CD14-positive monocyte (primary cell): Measurements from ENCODE around the gene TMEM271. TPM values are rescaled to one million over a fixed set of nuclear protein-coding genes. Genes with fewer than 3 reads are reported as not detected.

Experiments
- DNase-seq, 3 donors: peaks; one replicate each; pipeline ENCODE4 v3.0.0-alpha.2; 2011 to 2022
- H2AFZ ChIP-seq: 2 replicates; pipeline ENCODE4 v1.6.0; 2012; ENCODE audit warnings: mild to moderate bottlenecking, low read depth, low read length, inconsistent platforms; ENCODE audit not compliant: insufficient read depth, poor library complexity, severe bottlenecking
- H3K27ac ChIP-seq, 2 donors: 1 replicate in 1 of 2; 2 replicates in 1 of 2; pipeline ENCODE4 v1.5.1; 2012 to 2013; ENCODE audit warnings: low read length in 2 of 2, control low read depth in 1 of 2, inconsistent platforms in 1 of 2, low read depth in 1 of 2, mild to moderate bottlenecking in 1 of 2
- H3K27me3 ChIP-seq, 2 donors: one replicate each; pipeline versions ENCODE4 v1.6.0 to v1.6.1; 2011 to 2013; ENCODE audit warnings: low read length in 2 of 2; ENCODE audit not compliant: control insufficient read depth in 2 of 2, insufficient read depth in 2 of 2
- H3K36me3 ChIP-seq, 2 donors: replicated peaks in 1 of 2; 1 replicate in 1 of 2; 2 replicates in 1 of 2; pipeline versions ENCODE4 v1.5.1 to v1.6.1; 2012 to 2013; ENCODE audit warnings: low read length in 2 of 2, control low read depth in 1 of 2, inconsistent platforms in 1 of 2, mild to moderate bottlenecking in 1 of 2; ENCODE audit not compliant: insufficient read depth in 2 of 2, control insufficient read depth in 1 of 2
- H3K4me1 ChIP-seq, 2 donors: 1 replicate in 1 of 2; 2 replicates in 1 of 2; pipeline versions ENCODE4 v1.5.1 to v1.6.1; 2012 to 2013; ENCODE audit warnings: low read length in 2 of 2, control low read depth in 1 of 2, inconsistent platforms in 1 of 2, mild to moderate bottlenecking in 1 of 2, moderate library complexity in 1 of 2; ENCODE audit not compliant: insufficient read depth in 2 of 2, control insufficient read depth in 1 of 2
- H3K4me2 ChIP-seq: replicated peaks from 2 replicates; pipeline ENCODE3; 2012; ENCODE audit warnings: low read length, moderate library complexity, mild to moderate bottlenecking; ENCODE audit not compliant: poor library complexity, severe bottlenecking; ENCODE audit errors: extremely low read depth
- H3K4me3 ChIP-seq, 3 experiments: fragments of 200-600 bp in 1 of 3; sonication (generic) in 1 of 3; replicated peaks in 1 of 3; 1 replicate in 2 of 3; 2 replicates in 1 of 3; pipeline ENCODE4 v1.5.1; 2011 to 2013; ENCODE audit warnings: low read length in 3 of 3, mild to moderate bottlenecking in 3 of 3, control low read depth in 2 of 3, low read depth in 2 of 3, inconsistent platforms in 1 of 3, moderate library complexity in 1 of 3
- H3K79me2 ChIP-seq: 2 replicates; pipeline ENCODE4 v1.6.0; 2012; ENCODE audit warnings: mild to moderate bottlenecking, control low read depth, inconsistent platforms, low read length, moderate library complexity; ENCODE audit not compliant: insufficient read depth
- H3K9ac ChIP-seq: 2 replicates; pipeline ENCODE4 v1.6.0; 2017; ENCODE audit warnings: low read length, mild to moderate bottlenecking; ENCODE audit not compliant: insufficient read depth, poor library complexity, severe bottlenecking
- H3K9me3 ChIP-seq, 2 donors: replicated peaks in 1 of 2; 1 replicate in 1 of 2; 2 replicates in 1 of 2; pipeline versions ENCODE4 v1.5.1 to v1.6.1; 2012 to 2013; ENCODE audit warnings: low read length in 2 of 2, control low read depth in 1 of 2; ENCODE audit not compliant: control insufficient read depth in 1 of 2, insufficient read depth in 1 of 2
- H4K20me1 ChIP-seq: 2 replicates; pipeline ENCODE4 v1.6.0; 2012; ENCODE audit warnings: mild to moderate bottlenecking, low read length, control low read depth, moderate library complexity; ENCODE audit not compliant: insufficient read depth
- H3K27ac Mint-ChIP-seq, 7 donors: one replicate each; pipeline ENCODE4 v1.8.0; 2020; ENCODE audit warnings: mild to moderate bottlenecking in 7 of 7, mixed read lengths in 7 of 7, moderate library complexity in 6 of 7, inconsistent platforms in 2 of 7
- H3K27me3 Mint-ChIP-seq, 3 donors: one replicate each; pipeline ENCODE4 v1.8.0; 2021 to 2022; ENCODE audit warnings: low read depth in 3 of 3, mild to moderate bottlenecking in 3 of 3, mixed read lengths in 3 of 3, moderate library complexity in 3 of 3, inconsistent platforms in 1 of 3
- H3K36me3 Mint-ChIP-seq, 2 donors: one replicate each; pipeline ENCODE4 v1.8.0; 2020; ENCODE audit warnings: mixed read lengths in 2 of 2, inconsistent platforms in 1 of 2, mild to moderate bottlenecking in 1 of 2
- H3K4me1 Mint-ChIP-seq: one replicate; pipeline ENCODE4 v1.8.0; 2020; ENCODE audit warnings: mild to moderate bottlenecking, mixed read lengths
- H3K4me3 Mint-ChIP-seq, 2 donors: one replicate each; pipeline ENCODE4 v1.8.0; 2020; ENCODE audit warnings: mild to moderate bottlenecking in 2 of 2, mixed read lengths in 2 of 2, moderate library complexity in 1 of 2
- H3K9me3 Mint-ChIP-seq, 7 donors: one replicate each; pipeline ENCODE4 v1.8.0; 2020 to 2022; ENCODE audit warnings: mixed read lengths in 7 of 7, mild to moderate bottlenecking in 6 of 7, moderate library complexity in 6 of 7, inconsistent platforms in 2 of 7
- WGBS: methylation state at CpG from one replicate; pipeline ENCODE4 v1.1.5; 2013; ENCODE audit warnings: missing lambda C conversion rate; ENCODE audit not compliant: insufficient coverage; 5-methylcytosine and 5-hydroxymethylcytosine counted together
- intact Hi-C, 2 donors: fragments of 100-400 bp; cut with micrococcal nuclease; formaldehyde crosslinking; loops; one replicate each; pipeline versions ENCODE4 v1.15.0 to v1.15.1; 2023
- polyA plus RNA-seq, 3 donors: library from polyadenylated mRNA; depleted of rRNA in 1 of 3; unstranded in 2 of 3; stranded (reverse) in 1 of 3; fragments of 300-500 nt in 2 of 3; fragments of >200 nt in 1 of 3; fragmentation: Illumina TruSeq in 2 of 3; gene quantifications; 1 replicate in 2 of 3; 2 replicates in 1 of 3; pipeline ENCODE4 v1.2.3, GENCODE V29; 2012 to 2021
- TF ChIP-seq, protein P1 (sequence below): fragments of 200-600 bp; IDR thresholded peaks from one replicate; pipeline ENCODE4 v1.8.0; 2022; ENCODE audit warnings: antibody characterized with exemption, mild to moderate bottlenecking

Gene TMEM271
- polyA plus RNA-seq, 3 donors = not detected

DNA sequence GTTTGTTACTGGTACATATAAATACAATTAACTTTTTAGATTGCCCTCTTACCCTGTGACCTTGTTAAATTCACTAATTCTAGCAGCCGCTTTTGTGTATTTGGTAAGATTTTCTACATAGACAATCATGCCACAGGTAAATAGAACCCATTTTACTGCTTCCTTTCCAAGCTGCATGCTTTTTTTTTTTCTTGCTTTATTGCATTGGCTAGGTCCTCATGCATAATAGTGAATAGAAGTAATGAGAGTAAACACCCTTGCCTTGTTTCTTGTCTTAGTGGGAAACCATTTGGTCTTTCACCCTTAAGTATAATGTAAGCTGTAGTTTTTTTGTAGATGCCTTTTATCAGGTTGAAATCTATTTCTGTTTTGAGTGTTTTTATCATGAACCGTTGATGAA, 7.7 kb upstream of the TMEM271 start:
- H4K20me1 ChIP-seq = no peaks in the 10 kb centered on the region
- H3K9me3 ChIP-seq = peaks cover 20 to 36% of the 10 kb centered on the region in 2 donors
- no peak overlapping the region for H2AFZ ChIP-seq
- H3K4me1 ChIP-seq = no peaks in the 10 kb centered on the region
- H3K27ac ChIP-seq = no peak overlapping the region
- H3K4me3 ChIP-seq = no peak overlapping the region
- no peak overlapping the region for H3K4me2 ChIP-seq
- H3K79me2 ChIP-seq = no peaks in the 10 kb centered on the region
- peaks cover 23 to 41% (median 34%) of the 10 kb centered on the region in 3 donors for H3K27me3 Mint-ChIP-seq
- no peaks in the 10 kb centered on the region for H3K36me3 Mint-ChIP-seq
- intact Hi-C loops = no loop called here
- WGBS = no CpG with 5 or more reads among the region's 2 CpGs
- no peaks in the 10 kb centered on the region for H3K36me3 ChIP-seq
- no peak overlapping the region for H3K4me3 Mint-ChIP-seq
- H3K9ac ChIP-seq = no peak overlapping the region
- H3K27ac Mint-ChIP-seq = no peak overlapping the region
- H3K9me3 Mint-ChIP-seq = peaks cover 13 to 44% (median 39%) of the 10 kb centered on the region in 7 donors
- no peak for DNase-seq
- peaks cover 5 to 18% of the 10 kb centered on the region in 2 donors for H3K27me3 ChIP-seq
- TF ChIP-seq, protein P1, sequence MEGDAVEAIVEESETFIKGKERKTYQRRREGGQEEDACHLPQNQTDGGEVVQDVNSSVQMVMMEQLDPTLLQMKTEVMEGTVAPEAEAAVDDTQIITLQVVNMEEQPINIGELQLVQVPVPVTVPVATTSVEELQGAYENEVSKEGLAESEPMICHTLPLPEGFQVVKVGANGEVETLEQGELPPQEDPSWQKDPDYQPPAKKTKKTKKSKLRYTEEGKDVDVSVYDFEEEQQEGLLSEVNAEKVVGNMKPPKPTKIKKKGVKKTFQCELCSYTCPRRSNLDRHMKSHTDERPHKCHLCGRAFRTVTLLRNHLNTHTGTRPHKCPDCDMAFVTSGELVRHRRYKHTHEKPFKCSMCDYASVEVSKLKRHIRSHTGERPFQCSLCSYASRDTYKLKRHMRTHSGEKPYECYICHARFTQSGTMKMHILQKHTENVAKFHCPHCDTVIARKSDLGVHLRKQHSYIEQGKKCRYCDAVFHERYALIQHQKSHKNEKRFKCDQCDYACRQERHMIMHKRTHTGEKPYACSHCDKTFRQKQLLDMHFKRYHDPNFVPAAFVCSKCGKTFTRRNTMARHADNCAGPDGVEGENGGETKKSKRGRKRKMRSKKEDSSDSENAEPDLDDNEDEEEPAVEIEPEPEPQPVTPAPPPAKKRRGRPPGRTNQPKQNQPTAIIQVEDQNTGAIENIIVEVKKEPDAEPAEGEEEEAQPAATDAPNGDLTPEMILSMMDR = no peak
- no peaks in the 10 kb centered on the region for H3K4me1 Mint-ChIP-seq

DNA sequence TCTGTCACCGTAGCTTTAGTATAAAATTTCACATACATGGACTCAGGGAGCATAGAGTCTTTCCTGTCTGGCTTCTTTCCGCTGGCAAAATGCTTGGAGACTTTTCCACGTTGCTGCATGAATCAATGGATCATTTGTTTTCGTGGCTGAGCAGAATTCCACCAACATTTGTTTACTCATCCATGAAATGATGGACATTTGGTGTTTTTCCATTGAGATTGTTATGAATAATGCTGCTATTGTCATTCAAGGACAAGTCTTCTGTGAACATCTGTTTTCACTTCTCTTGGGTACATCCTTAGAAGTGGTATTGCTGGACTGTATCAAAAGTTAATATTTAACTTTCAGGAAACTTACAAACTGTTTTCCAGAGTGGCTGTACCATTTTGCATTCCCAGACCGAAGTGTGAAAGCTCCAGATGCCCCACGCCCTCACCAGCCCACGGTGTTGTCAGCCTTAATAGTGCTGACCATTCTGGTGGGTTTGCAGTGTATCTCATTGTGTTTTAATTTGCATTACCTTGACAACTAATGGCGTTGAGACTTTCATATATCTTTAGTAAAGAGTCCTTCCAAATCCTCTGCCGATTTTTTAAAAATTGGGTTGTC, 5.8 kb upstream of the TMEM271 start:
- Histone ChIP-seq H4K20me1 (no peaks in the 10 kb centered on the region), H3K79me2 (no peaks in the 10 kb centered on the region), H3K27me3 (peaks cover 16 to 38% of the 10 kb centered on the region in 2 donors), H3K4me1 (no peaks in the 10 kb centered on the region), H3K9me3 (peaks cover 6 to 29% of the 10 kb centered on the region in 2 donors), H3K27ac (no peak overlapping the region), H2AFZ (no peak overlapping the region), H3K4me3 (no peak overlapping the region), H3K36me3 (no peaks in the 10 kb centered on the region), H3K4me2 (no peak overlapping the region), H3K9ac (no peak overlapping the region)
- WGBS = 87% methylated on average over 3 of the region's 9 CpGs
- DNase-seq = no peak
- TF ChIP-seq, protein P1 = no peak
- H3K4me1 Mint-ChIP-seq = peaks cover 8% of the 10 kb centered on the region
- H3K36me3 Mint-ChIP-seq = peaks cover 0 to 5% of the 10 kb centered on the region in 2 donors
- H3K9me3 Mint-ChIP-seq = peaks cover 6 to 38% (median 32%) of the 10 kb centered on the region in 7 donors
- no peak overlapping the region for H3K4me3 Mint-ChIP-seq
- intact Hi-C loops = no loop called here
- H3K27me3 Mint-ChIP-seq = peaks cover 42 to 56% (median 44%) of the 10 kb centered on the region in 3 donors
- H3K27ac Mint-ChIP-seq = no peak overlapping the region
